WTC11 (cell line): ENCODE measurements around the gene GTF3C4. TPM values are rescaled to one million over a fixed set of nuclear protein-coding genes. Genes with fewer than 3 reads are reported as not detected.

Experiments used
- ATAC-seq: fragments of 200-7000 bp; cut with Tn5 transposase; 2 replicates; pipeline ENCODE4 v1.10.0; 2021; ENCODE audit warnings: mild to moderate bottlenecking, moderate library complexity
- CTCF ChIA-PET: fragments of 300-600 bp; sonication (Branson Sonifier 250); formaldehyde crosslinking; loops from one replicate; lab custom pipeline; 2021; ENCODE audit warnings: antibody characterized with exemption; lab: Charles Lee
- POLR2A ChIA-PET: fragments of 350-600 bp; sonication (Branson Sonifier 250); formaldehyde crosslinking; loops from one replicate; lab custom pipeline; 2021; ENCODE audit warnings: antibody characterized with exemption; lab: Charles Lee
- DNase-seq: peaks from one replicate; pipeline ENCODE4 v3.0.0; 2021; ENCODE audit warnings: low spot score
- H3K27ac Mint-ChIP-seq: 2 replicates; pipeline ENCODE4 v1.8.0; 2021; ENCODE audit warnings: mixed read lengths
- H3K27me3 Mint-ChIP-seq: 2 replicates; pipeline ENCODE4 v1.8.0; 2021; ENCODE audit warnings: low read depth, mild to moderate bottlenecking, moderate library complexity, mixed read lengths
- H3K36me3 Mint-ChIP-seq: 2 replicates; pipeline ENCODE4 v1.8.0; 2021; ENCODE audit warnings: mixed read lengths
- H3K4me1 Mint-ChIP-seq: 2 replicates; pipeline ENCODE4 v1.8.0; 2022; ENCODE audit warnings: mixed read lengths
- H3K4me3 Mint-ChIP-seq: 2 replicates; pipeline ENCODE4 v1.8.0; 2021; ENCODE audit warnings: mild to moderate bottlenecking, moderate library complexity, mixed read lengths
- H3K9me3 Mint-ChIP-seq: 2 replicates; pipeline ENCODE4 v1.8.0; 2021; ENCODE audit warnings: mixed read lengths
- ATF1 ChIP-seq: sonication (generic); formaldehyde crosslinking; IDR thresholded peaks from 2 replicates; pipeline ENCODE4 v1.8.1; 2023; ENCODE audit warnings: mild to moderate bottlenecking, moderate library complexity, missing genetic modification reagents
- CREM ChIP-seq: sonication (generic); formaldehyde crosslinking; IDR thresholded peaks from 2 replicates; pipeline ENCODE4 v1.8.1; 2022; ENCODE audit warnings: mild to moderate bottlenecking, missing genetic modification reagents, moderate library complexity
- ERG ChIP-seq: fragments of 250-450 bp; sonication (Bioruptor Pico); IDR thresholded peaks from 2 replicates; pipeline ENCODE4 v1.8.0; 2021; ENCODE audit warnings: mild to moderate bottlenecking
- FOXK1 ChIP-seq: sonication (generic); formaldehyde crosslinking; IDR thresholded peaks from 2 replicates; pipeline ENCODE4 v1.8.0; 2022; ENCODE audit warnings: mild to moderate bottlenecking, moderate library complexity, missing genetic modification reagents
- FOXP1 ChIP-seq: sonication (generic); formaldehyde crosslinking; IDR thresholded peaks from 2 replicates; pipeline ENCODE4 v1.8.0; 2022; ENCODE audit warnings: missing genetic modification reagents, mild to moderate bottlenecking, moderate library complexity, borderline replicate concordance
- JAZF1 ChIP-seq: fragments of 250-450 bp; sonication (Bioruptor Pico); IDR thresholded peaks from 2 replicates; pipeline ENCODE4 v1.9.0; 2021; ENCODE audit warnings: moderate library complexity, mild to moderate bottlenecking, inconsistent platforms
- KAT7 ChIP-seq: sonication (generic); formaldehyde crosslinking; IDR thresholded peaks from 2 replicates; pipeline ENCODE4 v1.8.1; 2023; ENCODE audit warnings: missing genetic modification reagents, mild to moderate bottlenecking, borderline replicate concordance
- MAX ChIP-seq: sonication (generic); formaldehyde crosslinking; IDR thresholded peaks from 2 replicates; pipeline ENCODE4 v1.8.0; 2022; ENCODE audit warnings: mild to moderate bottlenecking, missing genetic modification reagents
- NFATC4 ChIP-seq: fragments of 250-450 bp; sonication (Bioruptor Pico); IDR thresholded peaks from 2 replicates; pipeline ENCODE4 v1.9.0; 2021; ENCODE audit warnings: mild to moderate bottlenecking
- NFE2L1 ChIP-seq: sonication (generic); formaldehyde crosslinking; IDR thresholded peaks from 2 replicates; pipeline ENCODE4 v1.8.1; 2023; ENCODE audit warnings: missing genetic modification reagents
- NR2C2 ChIP-seq: sonication (generic); formaldehyde crosslinking; IDR thresholded peaks from 2 replicates; pipeline ENCODE4 v1.8.0; 2022; ENCODE audit warnings: mild to moderate bottlenecking, missing genetic modification reagents
- NR3C1 ChIP-seq: sonication (generic); formaldehyde crosslinking; conservative IDR thresholded peaks from 2 replicates; pipeline ENCODE4 v1.8.1; 2023; ENCODE audit warnings: low read depth, mild to moderate bottlenecking, missing genetic modification reagents
- OVOL2 ChIP-seq: fragments of 250-450 bp; sonication (Bioruptor Pico); IDR thresholded peaks from 2 replicates; pipeline ENCODE4 v1.9.0; 2021; ENCODE audit warnings: mild to moderate bottlenecking, borderline replicate concordance
- SMAD4 ChIP-seq: sonication (generic); formaldehyde crosslinking; IDR thresholded peaks from 2 replicates; pipeline ENCODE4 v1.8.0; 2022; ENCODE audit warnings: mild to moderate bottlenecking, missing genetic modification reagents
- SOX15 ChIP-seq: fragments of 250-450 bp; sonication (Bioruptor Pico); IDR thresholded peaks from 2 replicates; pipeline ENCODE4 v1.9.0; 2021; ENCODE audit warnings: mild to moderate bottlenecking
- TCF7 ChIP-seq: sonication (generic); formaldehyde crosslinking; IDR thresholded peaks from 2 replicates; pipeline ENCODE4 v1.8.0; 2022; ENCODE audit warnings: mild to moderate bottlenecking, low read depth, missing genetic modification reagents, moderate library complexity
- TEAD1 ChIP-seq: sonication (generic); formaldehyde crosslinking; IDR thresholded peaks from 2 replicates; pipeline ENCODE4 v1.8.0; 2022; ENCODE audit warnings: mild to moderate bottlenecking, missing genetic modification reagents
- ZBTB43 ChIP-seq: sonication (generic); formaldehyde crosslinking; IDR thresholded peaks from 2 replicates; pipeline ENCODE4 v1.8.1; 2023; ENCODE audit warnings: mild to moderate bottlenecking, missing genetic modification reagents
- ZMAT4 ChIP-seq: fragments of 250-450 bp; sonication (Bioruptor Pico); IDR thresholded peaks from 2 replicates; pipeline ENCODE4 v1.9.0; 2021; ENCODE audit warnings: mild to moderate bottlenecking
- ZNF121 ChIP-seq: sonication (generic); formaldehyde crosslinking; IDR thresholded peaks from 2 replicates; pipeline ENCODE4 v1.8.0; 2023; ENCODE audit warnings: missing genetic modification reagents
- ZNF138 ChIP-seq: sonication (generic); formaldehyde crosslinking; conservative IDR thresholded peaks from 2 replicates; pipeline ENCODE4 v1.8.1; 2022; ENCODE audit warnings: mild to moderate bottlenecking, moderate library complexity, missing genetic modification reagents
- ZNF416 ChIP-seq: fragments of 250-450 bp; sonication (Bioruptor Pico); IDR thresholded peaks from 2 replicates; pipeline ENCODE4 v1.9.0; 2021; ENCODE audit warnings: mild to moderate bottlenecking, inconsistent platforms
- total RNA-seq: library from RNA; stranded (reverse); gene quantifications from 3 replicates; pipeline ENCODE4 v1.2.3, GENCODE V29; 2021
- TF ChIP-seq, protein P1 (sequence below): sonication (generic); formaldehyde crosslinking; IDR thresholded peaks from 2 replicates; pipeline ENCODE4 v1.8.1; 2022; ENCODE audit warnings: missing genetic modification reagents, borderline replicate concordance
- TF ChIP-seq, protein P2 (sequence below): fragments of 200-600 bp; IDR thresholded peaks from 2 replicates; pipeline ENCODE4 v1.8.0; 2022; ENCODE audit warnings: antibody characterized with exemption

Gene GTF3C4
- total RNA-seq, 1 experiment from 2014 or later: 31.6 TPM

- no peak overlapping the region for H3K4me3 Mint-ChIP-seq
- peaks cover 9% of the 10 kb centered on the region; the same call in 1 of the 2 replicates for H3K27me3 Mint-ChIP-seq
- DNase-seq (no peak), ATAC-seq (no peak)
- H3K4me1 Mint-ChIP-seq: no peaks in the 10 kb centered on the region
- TF ChIP-seq TEAD1: no peak
- TF ChIP-seq, protein P1, sequence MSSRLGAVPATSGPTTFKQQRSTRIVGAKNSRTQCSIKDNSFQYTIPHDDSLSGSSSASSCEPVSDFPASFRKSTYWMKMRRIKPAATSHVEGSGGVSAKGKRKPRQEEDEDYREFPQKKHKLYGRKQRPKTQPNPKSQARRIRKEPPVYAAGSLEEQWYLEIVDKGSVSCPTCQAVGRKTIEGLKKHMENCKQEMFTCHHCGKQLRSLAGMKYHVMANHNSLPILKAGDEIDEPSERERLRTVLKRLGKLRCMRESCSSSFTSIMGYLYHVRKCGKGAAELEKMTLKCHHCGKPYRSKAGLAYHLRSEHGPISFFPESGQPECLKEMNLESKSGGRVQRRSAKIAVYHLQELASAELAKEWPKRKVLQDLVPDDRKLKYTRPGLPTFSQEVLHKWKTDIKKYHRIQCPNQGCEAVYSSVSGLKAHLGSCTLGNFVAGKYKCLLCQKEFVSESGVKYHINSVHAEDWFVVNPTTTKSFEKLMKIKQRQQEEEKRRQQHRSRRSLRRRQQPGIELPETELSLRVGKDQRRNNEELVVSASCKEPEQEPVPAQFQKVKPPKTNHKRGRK (CRISPR knock-in tag): no peak
- TF ChIP-seq NFATC4: no peak
- TF ChIP-seq JAZF1 (CRISPR knock-in tag): no peak
- TF ChIP-seq CREM: no peak
- ChIA-PET CTCF (no interaction called here), POLR2A (no interaction called here)
- H3K36me3 Mint-ChIP-seq: no peaks in the 10 kb centered on the region
- H3K9me3 Mint-ChIP-seq: no peaks in the 10 kb centered on the region
- H3K27ac Mint-ChIP-seq: no peak overlapping the region
These were observed 51.4 kb downstream of the GTF3C4 start for GRCh38 chr9:132721661-132722060.

- no peak overlapping the region for H3K27ac Mint-ChIP-seq
- H3K9me3 Mint-ChIP-seq: no peaks in the 10 kb centered on the region
- H3K36me3 Mint-ChIP-seq: no peaks in the 10 kb centered on the region
- no peak overlapping the region for H3K4me3 Mint-ChIP-seq
- ATAC-seq: no peak
- H3K27me3 Mint-ChIP-seq: peaks cover 5% of the 10 kb centered on the region
- POLR2A ChIA-PET: no interaction called here
- CTCF ChIA-PET: interaction anchor here (0.6 to 1.0 kb wide), 2 partner anchors 36 to 90 kb away, joined by 3 read pairs; no protein-coding TSS in a partner anchor
- DNase-seq: no peak
- no peaks in the 10 kb centered on the region for H3K4me1 Mint-ChIP-seq
- TF ChIP-seq ZNF121 (CRISPR knock-in tag) (no peak), TCF7 (CRISPR knock-in tag) (no peak), ZMAT4 (CRISPR knock-in tag) (no peak), MAX (CRISPR knock-in tag) (no peak), NFE2L1 (CRISPR knock-in tag) (no peak), ZNF416 (CRISPR knock-in tag) (no peak)
- TF ChIP-seq, protein P2, sequence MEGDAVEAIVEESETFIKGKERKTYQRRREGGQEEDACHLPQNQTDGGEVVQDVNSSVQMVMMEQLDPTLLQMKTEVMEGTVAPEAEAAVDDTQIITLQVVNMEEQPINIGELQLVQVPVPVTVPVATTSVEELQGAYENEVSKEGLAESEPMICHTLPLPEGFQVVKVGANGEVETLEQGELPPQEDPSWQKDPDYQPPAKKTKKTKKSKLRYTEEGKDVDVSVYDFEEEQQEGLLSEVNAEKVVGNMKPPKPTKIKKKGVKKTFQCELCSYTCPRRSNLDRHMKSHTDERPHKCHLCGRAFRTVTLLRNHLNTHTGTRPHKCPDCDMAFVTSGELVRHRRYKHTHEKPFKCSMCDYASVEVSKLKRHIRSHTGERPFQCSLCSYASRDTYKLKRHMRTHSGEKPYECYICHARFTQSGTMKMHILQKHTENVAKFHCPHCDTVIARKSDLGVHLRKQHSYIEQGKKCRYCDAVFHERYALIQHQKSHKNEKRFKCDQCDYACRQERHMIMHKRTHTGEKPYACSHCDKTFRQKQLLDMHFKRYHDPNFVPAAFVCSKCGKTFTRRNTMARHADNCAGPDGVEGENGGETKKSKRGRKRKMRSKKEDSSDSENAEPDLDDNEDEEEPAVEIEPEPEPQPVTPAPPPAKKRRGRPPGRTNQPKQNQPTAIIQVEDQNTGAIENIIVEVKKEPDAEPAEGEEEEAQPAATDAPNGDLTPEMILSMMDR: no peak
- TF ChIP-seq, protein P1 (CRISPR knock-in tag): no peak
These were observed 52.4 kb downstream of the GTF3C4 start for GRCh38 chr9:132722564-132723065.

DNA sequence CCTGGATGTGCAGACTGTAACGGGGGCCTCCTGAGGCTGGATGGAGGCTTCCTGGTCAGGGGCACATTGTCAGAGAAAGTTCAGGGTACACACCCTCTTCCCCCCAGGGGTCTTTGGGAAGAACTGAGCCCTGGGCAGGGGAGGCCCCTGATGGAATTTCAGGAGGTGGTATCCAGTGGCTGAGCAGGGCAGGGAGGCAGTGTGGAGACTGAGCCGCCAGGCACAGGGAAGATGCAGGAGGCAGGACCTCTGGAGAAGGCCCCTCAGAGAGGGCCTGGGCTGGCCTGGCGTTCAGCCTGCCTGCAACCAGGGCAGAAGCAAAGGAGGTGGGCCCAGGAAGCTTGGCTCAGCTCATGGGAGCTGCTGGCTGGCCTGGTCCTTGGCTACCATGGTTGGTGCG is 53.5 kb downstream of the GTF3C4 start:
- DNase-seq (no peak), ATAC-seq (no peak)
- Mint-ChIP-seq H3K36me3 (no peaks in the 10 kb centered on the region), H3K27ac (no peak overlapping the region), H3K4me3 (no peak overlapping the region), H3K9me3 (no peaks in the 10 kb centered on the region), H3K4me1 (no peaks in the 10 kb centered on the region), H3K27me3 (no peaks in the 10 kb centered on the region; the same call in 1 of the 2 replicates)
- CTCF ChIA-PET: no interaction called here
- POLR2A ChIA-PET: no interaction called here
- TF ChIP-seq OVOL2 (CRISPR knock-in tag) (no peak), SOX15 (CRISPR knock-in tag) (no peak), ZBTB43 (no peak), SMAD4 (no peak), ERG (CRISPR knock-in tag) (no peak), ZNF138 (CRISPR knock-in tag) (no peak), ATF1 (CRISPR knock-in tag) (no peak), NFATC4 (no peak), NR2C2 (CRISPR knock-in tag) (no peak), FOXK1 (no peak), NR3C1 (no peak), KAT7 (CRISPR knock-in tag) (no peak), FOXP1 (CRISPR knock-in tag) (no peak)
